ENCODE data around the gene CYFIP1.

DNA sequence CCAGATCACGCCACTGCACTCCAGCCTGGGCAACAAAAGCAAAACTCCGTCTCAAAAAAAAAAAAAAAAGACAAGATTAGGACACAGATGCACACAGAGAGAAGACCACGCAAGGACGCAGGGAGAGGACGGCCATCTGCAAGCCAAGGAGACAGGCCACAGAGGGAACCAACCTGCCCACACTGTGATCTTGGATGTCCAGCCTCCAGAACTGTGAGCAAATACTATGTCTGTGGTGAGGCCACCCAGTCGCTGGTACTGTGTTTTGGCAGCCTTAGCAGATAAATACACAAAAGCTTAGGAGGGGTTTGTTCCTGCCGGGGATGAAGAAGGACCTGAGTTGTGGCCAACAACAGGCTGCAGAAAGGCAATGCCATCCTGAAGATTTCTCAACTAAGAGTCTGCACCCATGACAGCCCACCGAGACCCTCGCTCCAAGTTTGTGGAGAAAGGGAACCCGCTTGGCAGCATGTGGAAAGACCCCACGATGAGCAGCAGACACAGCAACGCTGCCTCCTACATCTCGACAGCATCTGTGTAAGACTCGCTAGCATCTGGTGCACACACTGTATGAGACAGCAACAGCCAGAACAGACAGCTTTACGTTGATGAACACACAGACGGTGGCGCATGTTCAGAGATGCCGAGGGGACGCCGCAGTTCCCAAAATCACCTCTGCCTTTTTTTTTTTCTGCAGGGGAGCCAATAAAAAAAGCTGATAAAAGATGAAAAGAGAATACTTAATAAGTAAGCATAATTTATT, 13.7 kb downstream of the CYFIP1 start:
- TF ChIP-seq, protein P1, sequence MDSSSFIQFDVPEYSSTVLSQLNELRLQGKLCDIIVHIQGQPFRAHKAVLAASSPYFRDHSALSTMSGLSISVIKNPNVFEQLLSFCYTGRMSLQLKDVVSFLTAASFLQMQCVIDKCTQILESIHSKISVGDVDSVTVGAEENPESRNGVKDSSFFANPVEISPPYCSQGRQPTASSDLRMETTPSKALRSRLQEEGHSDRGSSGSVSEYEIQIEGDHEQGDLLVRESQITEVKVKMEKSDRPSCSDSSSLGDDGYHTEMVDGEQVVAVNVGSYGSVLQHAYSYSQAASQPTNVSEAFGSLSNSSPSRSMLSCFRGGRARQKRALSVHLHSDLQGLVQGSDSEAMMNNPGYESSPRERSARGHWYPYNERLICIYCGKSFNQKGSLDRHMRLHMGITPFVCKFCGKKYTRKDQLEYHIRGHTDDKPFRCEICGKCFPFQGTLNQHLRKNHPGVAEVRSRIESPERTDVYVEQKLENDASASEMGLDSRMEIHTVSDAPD (CRISPR knock-in tag; IDR thresholded peaks at IDR 0.05), result no peak
- TF ChIP-seq, protein P2, sequence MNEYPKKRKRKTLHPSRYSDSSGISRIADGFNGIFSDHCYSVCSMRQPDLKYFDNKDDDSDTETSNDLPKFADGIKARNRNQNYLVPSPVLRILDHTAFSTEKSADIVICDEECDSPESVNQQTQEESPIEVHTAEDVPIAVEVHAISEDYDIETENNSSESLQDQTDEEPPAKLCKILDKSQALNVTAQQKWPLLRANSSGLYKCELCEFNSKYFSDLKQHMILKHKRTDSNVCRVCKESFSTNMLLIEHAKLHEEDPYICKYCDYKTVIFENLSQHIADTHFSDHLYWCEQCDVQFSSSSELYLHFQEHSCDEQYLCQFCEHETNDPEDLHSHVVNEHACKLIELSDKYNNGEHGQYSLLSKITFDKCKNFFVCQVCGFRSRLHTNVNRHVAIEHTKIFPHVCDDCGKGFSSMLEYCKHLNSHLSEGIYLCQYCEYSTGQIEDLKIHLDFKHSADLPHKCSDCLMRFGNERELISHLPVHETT (CRISPR knock-in tag; conservative IDR thresholded peaks at IDR 0.05), result no peak
- TF ChIP-seq, protein P3, sequence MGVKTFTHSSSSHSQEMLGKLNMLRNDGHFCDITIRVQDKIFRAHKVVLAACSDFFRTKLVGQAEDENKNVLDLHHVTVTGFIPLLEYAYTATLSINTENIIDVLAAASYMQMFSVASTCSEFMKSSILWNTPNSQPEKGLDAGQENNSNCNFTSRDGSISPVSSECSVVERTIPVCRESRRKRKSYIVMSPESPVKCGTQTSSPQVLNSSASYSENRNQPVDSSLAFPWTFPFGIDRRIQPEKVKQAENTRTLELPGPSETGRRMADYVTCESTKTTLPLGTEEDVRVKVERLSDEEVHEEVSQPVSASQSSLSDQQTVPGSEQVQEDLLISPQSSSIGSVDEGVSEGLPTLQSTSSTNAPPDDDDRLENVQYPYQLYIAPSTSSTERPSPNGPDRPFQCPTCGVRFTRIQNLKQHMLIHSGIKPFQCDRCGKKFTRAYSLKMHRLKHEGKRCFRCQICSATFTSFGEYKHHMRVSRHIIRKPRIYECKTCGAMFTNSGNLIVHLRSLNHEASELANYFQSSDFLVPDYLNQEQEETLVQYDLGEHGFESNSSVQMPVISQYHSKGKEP (CRISPR knock-in tag; IDR thresholded peaks at IDR 0.05), result no peak
- TF ChIP-seq ZKSCAN8 (CRISPR knock-in tag; IDR thresholded peaks at IDR 0.05; ENCODE audit: borderline replicate concordance) (no peak), ZUFSP (CRISPR knock-in tag; IDR thresholded peaks at IDR 0.05; ENCODE audit: borderline replicate concordance) (no peak), ZNF772 (CRISPR knock-in tag; IDR thresholded peaks at IDR 0.05) (no peak), CTCF (CRISPR knock-in tag; IDR thresholded peaks at IDR 0.05) (no peak), ARID2 (CRISPR knock-in tag; IDR thresholded peaks at IDR 0.05; ENCODE audit: borderline replicate concordance) (no peak), ZNF776 (CRISPR knock-in tag; IDR thresholded peaks at IDR 0.05) (no peak), CBFB (CRISPR knock-in tag; IDR thresholded peaks at IDR 0.05) (no peak), POLR2A (IDR thresholded peaks at IDR 0.05; ENCODE audit: insufficient read depth in 1 of 2, low read depth in 2 of 2, low read length in 2 of 2) (no peak), ZBTB33 (CRISPR knock-in tag; IDR thresholded peaks at IDR 0.05) (no peak), PAX8 (CRISPR knock-in tag; IDR thresholded peaks at IDR 0.05; ENCODE audit: borderline replicate concordance) (no peak)
